Camera-type eye (tissue), 1 donor: ENCODE data around the gene GOT2. TPM values are rescaled to one million over a fixed set of nuclear protein-coding genes. Genes with fewer than 3 reads are reported as not detected.

Source experiments
- total RNA-seq: library from RNA; depleted of rRNA; stranded (reverse); fragments of >200 nt; gene quantifications from one replicate; pipeline ENCODE4 v1.2.3, GENCODE V29; 2014

The GOT2 gene
- 63.7 TPM for total RNA-seq

DNA sequence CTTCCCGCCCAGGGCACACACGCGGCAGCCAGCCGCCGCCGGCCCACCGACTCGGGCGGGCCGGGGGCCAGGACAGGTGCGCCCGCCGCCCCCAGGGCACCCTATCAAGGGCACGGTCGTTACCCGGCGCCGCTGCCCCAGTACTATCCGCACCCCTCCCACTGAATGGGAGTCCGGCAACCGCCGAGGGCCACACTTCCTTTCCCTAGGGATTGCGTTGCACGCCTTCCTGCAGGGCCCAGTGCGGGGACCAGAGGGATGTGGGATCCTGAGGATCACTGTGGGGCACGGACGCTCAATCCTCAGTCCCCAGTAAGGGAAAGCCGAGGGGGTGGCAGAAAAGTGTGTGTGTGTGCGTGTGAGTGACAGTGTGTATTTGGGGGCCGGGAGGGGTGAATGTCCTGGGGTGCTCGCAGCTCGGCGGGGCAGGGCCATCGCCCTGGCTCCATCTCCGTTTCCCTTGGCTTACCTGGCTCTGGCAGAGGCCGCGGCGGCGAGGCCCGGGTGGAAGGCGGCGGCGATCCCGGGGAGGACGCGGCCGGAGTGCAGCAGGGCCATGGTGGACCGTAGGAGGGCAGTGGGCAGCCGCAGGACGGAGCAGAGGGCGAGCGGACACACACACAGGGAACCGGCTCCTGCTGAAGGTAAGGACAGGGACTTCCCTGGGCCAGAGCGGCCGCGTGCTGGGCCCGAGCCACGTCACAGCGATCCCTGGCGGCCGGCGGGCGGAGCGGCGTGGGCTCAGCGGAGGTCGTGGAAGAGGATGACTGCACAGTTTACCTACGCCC is at the start of gene GOT2:
TSS of gene GOT2 (minus strand) at position 646 of the 788 bp plus-strand sequence. CDS start at position 558, 88 bp downstream.

DNA sequence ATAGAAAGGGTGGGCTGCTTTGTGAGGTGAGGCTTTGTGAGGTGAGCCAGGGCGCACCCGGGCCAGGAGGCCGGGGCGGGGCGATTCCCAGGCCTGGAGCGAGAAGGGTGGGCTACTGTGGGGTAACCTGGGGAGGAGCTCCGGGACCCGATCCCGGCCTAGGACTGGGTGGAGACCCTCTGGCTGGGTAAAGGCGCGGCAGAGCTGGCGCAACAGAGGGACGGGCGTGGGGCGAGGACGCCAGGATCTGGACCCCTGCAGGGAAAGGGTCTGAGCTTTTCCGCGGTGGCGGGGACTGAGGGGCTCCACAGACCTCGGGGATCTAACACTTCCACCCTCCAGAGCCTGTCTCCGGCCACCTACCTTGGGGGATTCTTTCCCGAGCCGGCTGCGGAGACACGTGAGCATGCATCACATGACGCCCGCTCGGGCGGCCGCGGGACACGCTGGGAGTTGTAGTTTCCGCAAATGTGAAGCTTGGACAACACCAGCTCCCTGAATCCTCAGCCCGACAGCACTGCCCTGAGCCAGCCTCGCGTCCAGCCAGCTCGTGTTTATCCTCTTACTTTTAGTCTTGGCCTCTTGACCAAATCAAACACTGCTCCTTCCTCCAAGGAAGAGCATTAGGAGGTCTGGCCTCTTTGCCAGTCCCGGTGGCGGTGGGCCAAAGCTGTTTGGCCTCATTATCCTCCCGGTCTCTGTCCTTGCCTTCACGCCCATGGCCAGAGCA is 49.6 kb downstream of the GOT2 start, which contains the start of gene SLC38A7:
TSS of gene SLC38A7 (minus strand) at position 417 of the 730 bp plus-strand sequence. CDS start 4,644 bp downstream, outside the sequence.

Other genes starting within 250 kb of the GOT2 start
- gene NDRG4, start 234.2 kb downstream of the GOT2 start, total RNA-seq, result 103 TPM
- gene SETD6, start 218.8 kb downstream of the GOT2 start, total RNA-seq, result 36.7 TPM
- 168 TPM for gene CNOT1, start 104.5 kb downstream of the GOT2 start, total RNA-seq
- gene SLC38A7, start 49.5 kb downstream of the GOT2 start, total RNA-seq, result 20.1 TPM